HEK293 (cell line): Measurements from ENCODE around the gene ZNF654.

Experiments
- CTCF ChIA-PET: fragments of 350-600 bp; formaldehyde crosslinking; extraction: SDS; loops from one replicate; lab custom pipeline; 2021; ENCODE audit warnings: antibody characterized with exemption; lab: Yijun Ruan, JAX
- POLR2A ChIA-PET: fragments of 300-600 bp; formaldehyde crosslinking; extraction: SDS; loops from one replicate; lab custom pipeline; 2020; ENCODE audit warnings: antibody characterized with exemption, inconsistent platforms; lab: Yijun Ruan, JAX
- H3K27ac ChIP-seq: fragments of 200-500 bp; sonication (Bioruptor generic); 2 replicates; pipeline ENCODE4 v1.5.1; 2014; ENCODE audit warnings: low read depth, low read length, control low read depth, inconsistent platforms; ENCODE audit errors: extremely low read depth
- H3K36me3 ChIP-seq, 2 experiments: fragments of 200-500 bp in 1 of 2; sonication (Bioruptor generic) in 1 of 2; 1 replicate in 1 of 2; 2 replicates in 1 of 2; pipeline ENCODE4 v1.5.1; 2014 to 2017; ENCODE audit warnings: inconsistent platforms in 2 of 2, low read length in 2 of 2; ENCODE audit not compliant: control insufficient read depth in 2 of 2, insufficient read depth in 1 of 2
- H3K4me1 ChIP-seq: fragments of 200-500 bp; sonication (Bioruptor generic); 2 replicates; pipeline ENCODE4 v1.5.1; 2014; ENCODE audit warnings: mild to moderate bottlenecking, low read length, inconsistent platforms; ENCODE audit not compliant: control insufficient read depth, insufficient read depth
- H3K4me3 ChIP-seq: 2 replicates; pipeline ENCODE4 v1.5.1; 2011; ENCODE audit warnings: low read depth, mild to moderate bottlenecking, control low read depth, low read length, moderate library complexity
- H3K9me3 ChIP-seq: fragments of 200-500 bp; sonication (Bioruptor generic); 2 replicates; pipeline ENCODE4 v1.5.1; 2014; ENCODE audit warnings: low read depth, low read length, inconsistent platforms; ENCODE audit not compliant: control insufficient read depth, insufficient read depth
- INSM2 ChIP-seq: fragments of 450-650 bp; formaldehyde crosslinking; IDR thresholded peaks from 2 replicates; pipeline ENCODE4 v1.5.1; 2016; ENCODE audit warnings: missing biosample characterization, missing genetic modification characterization
- KLF17 ChIP-seq: fragments of 450-650 bp; formaldehyde crosslinking; IDR thresholded peaks from 2 replicates; pipeline ENCODE4 v1.5.1; 2016; ENCODE audit warnings: missing biosample characterization, missing genetic modification characterization
- KLF9 ChIP-seq: fragments of 450-650 bp; formaldehyde crosslinking; IDR thresholded peaks from 2 replicates; pipeline ENCODE4 v1.5.1; 2016; ENCODE audit warnings: missing biosample characterization, missing genetic modification characterization, low read depth
- SALL2 ChIP-seq: fragments of 450-650 bp; formaldehyde crosslinking; IDR thresholded peaks from 2 replicates; pipeline ENCODE4 v1.5.0; 2017; ENCODE audit warnings: missing biosample characterization, mild to moderate bottlenecking, missing genetic modification characterization, borderline replicate concordance
- SETDB1 ChIP-seq: IDR thresholded peaks from one replicate; pipeline ENCODE4 v1.6.1; 2017; ENCODE audit warnings: mild to moderate bottlenecking, low read length, moderate library complexity, mixed read lengths; ENCODE audit not compliant: insufficient read length
- TRIM28 ChIP-seq: IDR thresholded peaks from 2 replicates; pipeline ENCODE4 v1.6.1; 2011; ENCODE audit warnings: low read length, control low read depth, borderline replicate concordance
- ZBTB11 ChIP-seq: fragments of 450-650 bp; formaldehyde crosslinking; conservative IDR thresholded peaks from 2 replicates; pipeline ENCODE4 v1.5.1; 2016; ENCODE audit warnings: low read depth, missing biosample characterization, missing genetic modification characterization
- ZNF175 ChIP-seq: fragments of 450-650 bp; formaldehyde crosslinking; IDR thresholded peaks from 2 replicates; pipeline ENCODE4 v1.5.1; 2016; ENCODE audit warnings: missing biosample characterization, missing genetic modification characterization
- ZNF18 ChIP-seq: fragments of 450-650 bp; formaldehyde crosslinking; IDR thresholded peaks from 2 replicates; pipeline ENCODE4 v1.5.1; 2016; ENCODE audit warnings: missing biosample characterization, missing genetic modification characterization
- ZNF211 ChIP-seq: fragments of 450-650 bp; formaldehyde crosslinking; IDR thresholded peaks from 2 replicates; pipeline ENCODE4 v1.5.1; 2016; ENCODE audit warnings: low read depth, missing biosample characterization, missing genetic modification characterization
- ZNF221 ChIP-seq: fragments of 450-650 bp; formaldehyde crosslinking; IDR thresholded peaks from 2 replicates; pipeline ENCODE4 v1.5.1; 2017; ENCODE audit warnings: missing biosample characterization, missing genetic modification characterization, borderline replicate concordance
- ZNF449 ChIP-seq: fragments of 450-650 bp; formaldehyde crosslinking; IDR thresholded peaks from 2 replicates; pipeline ENCODE4 v1.5.1; 2017; ENCODE audit warnings: missing biosample characterization, mild to moderate bottlenecking, missing genetic modification characterization, moderate library complexity
- ZNF473 ChIP-seq: fragments of 450-650 bp; formaldehyde crosslinking; IDR thresholded peaks from 2 replicates; pipeline ENCODE4 v1.5.1; 2017; ENCODE audit warnings: missing biosample characterization, missing genetic modification characterization
- ZNF544 ChIP-seq: fragments of 450-650 bp; formaldehyde crosslinking; IDR thresholded peaks from 2 replicates; pipeline ENCODE4 v1.5.0; 2017; ENCODE audit warnings: missing biosample characterization, missing genetic modification characterization
- ZNF639 ChIP-seq: fragments of 450-650 bp; formaldehyde crosslinking; IDR thresholded peaks from 2 replicates; pipeline ENCODE4 v1.5.1; 2016; ENCODE audit warnings: missing biosample characterization, missing genetic modification characterization
- ZNF654 ChIP-seq: fragments of 450-650 bp; formaldehyde crosslinking; IDR thresholded peaks from 2 replicates; pipeline ENCODE4 v1.5.1; 2016; ENCODE audit warnings: low read depth, missing biosample characterization, missing genetic modification characterization
- ZNF658 ChIP-seq: fragments of 450-650 bp; formaldehyde crosslinking; IDR thresholded peaks from 2 replicates; pipeline ENCODE4; 2016; ENCODE audit warnings: missing biosample characterization, missing genetic modification characterization

ZNF654 gene

GRCh38 chr3:88142094-88142624, 83.1 kb downstream of the ZNF654 start:
- POLR2A ChIA-PET = no interaction called here
- TF ChIP-seq ZNF18 (tag by site-specific recombination) = no peak
- TF ChIP-seq ZNF449 = no peak
- no peak for TF ChIP-seq ZBTB11
- no peak for TF ChIP-seq SALL2 (tag by site-specific recombination)
- TF ChIP-seq ZNF654 (tag by site-specific recombination) = no peak
- no peak for TF ChIP-seq ZNF639 (tag by site-specific recombination)
- TF ChIP-seq KLF9 (tag by site-specific recombination) = no peak
- no peak for TF ChIP-seq ZNF473 (tag by site-specific recombination)
- TF ChIP-seq TRIM28 = no peak
- no peak for TF ChIP-seq KLF17 (tag by site-specific recombination)
- no peak for TF ChIP-seq INSM2 (tag by site-specific recombination)
- no peak for TF ChIP-seq ZNF211
- Histone ChIP-seq H3K4me3 (no peak overlapping the region), H3K4me1 (no peaks in the 10 kb centered on the region; the same call in 1 of the 2 replicates), H3K27ac (no peak overlapping the region), H3K36me3 (peaks cover 6 to 35% of the 10 kb centered on the region in 2 experiments; a peak in 2 of 3 replicates), H3K9me3 (no peaks in the 10 kb centered on the region)
- CTCF ChIA-PET = no interaction called here

GRCh38 chr3:88147261-88147660, 88.2 kb downstream of the ZNF654 start:
- no peaks in the 10 kb centered on the region for H3K36me3 ChIP-seq
- TF ChIP-seq ZNF658 (no peak), ZNF221 (tag by site-specific recombination) (no peak), SETDB1 (no peak), ZNF175 (no peak), ZNF544 (tag by site-specific recombination) (no peak)
- ChIA-PET POLR2A (no interaction called here), CTCF (interaction anchor here (1.1 kb wide), 1 partner anchor 34 kb away, joined by 5 read pairs; no protein-coding TSS in a partner anchor)
- no peaks in the 10 kb centered on the region for H3K4me1 ChIP-seq
- H3K4me3 ChIP-seq = no peak overlapping the region
- H3K9me3 ChIP-seq = no peaks in the 10 kb centered on the region
- H3K27ac ChIP-seq = no peak overlapping the region
